GM19452 (cell line): ENCODE measurements around the gene IL6ST.

Source experiments
- ATAC-seq: cut with Tn5 transposase; IDR thresholded peaks from one replicate; pipeline ENCODE4 v1.9.1; 2021; ENCODE audit not compliant: unreplicated experiment

The IL6ST gene

GRCh38 chr5:55923177-55923771 is 71.5 kb downstream of the IL6ST start:
- no peak for ATAC-seq

- ATAC-seq: no peak
Observed at GRCh38 chr5:55921617-55922016, 73.1 kb downstream of the IL6ST start.

GRCh38 chr5:55920784-55921183 is 74.0 kb downstream of the IL6ST start:
- no peak for ATAC-seq

- ATAC-seq: no peak
Observed at GRCh38 chr5:55919625-55920024, 75.1 kb downstream of the IL6ST start.

- ATAC-seq: no peak
Observed at GRCh38 chr5:55918087-55919035, 76.4 kb downstream of the IL6ST start.

GRCh38 chr5:55917402-55918086 is 77.2 kb downstream of the IL6ST start:
- ATAC-seq: no peak

- ATAC-seq: no peak
Observed at GRCh38 chr5:55916986-55917385, 77.8 kb downstream of the IL6ST start.

- no peak for ATAC-seq
Observed at GRCh38 chr5:55915783-55916182, 79.0 kb downstream of the IL6ST start.

GRCh38 chr5:55914971-55915370 is 79.8 kb downstream of the IL6ST start:
- ATAC-seq: no peak

GRCh38 chr5:55913466-55914413 is 81.0 kb downstream of the IL6ST start:
- peak; percentile 96 for ATAC-seq

GRCh38 chr5:55911784-55912653 is 82.7 kb downstream of the IL6ST start:
- ATAC-seq: no peak

GRCh38 chr5:55908804-55909203 is 86.0 kb downstream of the IL6ST start:
- ATAC-seq: no peak

GRCh38 chr5:55907927-55908326 is 86.8 kb downstream of the IL6ST start:
- no peak for ATAC-seq

- ATAC-seq: no peak
Observed at GRCh38 chr5:55905251-55905650, 89.5 kb downstream of the IL6ST start.

GRCh38 chr5:55904152-55904551 is 90.6 kb downstream of the IL6ST start:
- no peak for ATAC-seq

GRCh38 chr5:55903121-55903701 is 91.6 kb downstream of the IL6ST start:
- ATAC-seq: peak; percentile 93

GRCh38 chr5:55902696-55903095 is 92.1 kb downstream of the IL6ST start:
- no peak for ATAC-seq

- ATAC-seq: no peak
Observed at GRCh38 chr5:55900776-55901175, 94.0 kb downstream of the IL6ST start.

GRCh38 chr5:55900068-55900467 is 94.7 kb downstream of the IL6ST start:
- no peak for ATAC-seq
